ENCODE data around the gene TRMT10B.
"Not testable (repeated sequence)": the region's sequence is repeated elsewhere in the genome, so short reads cannot be mapped to it uniquely, and the experiment has no call there.

Gene TRMT10B

DNA sequence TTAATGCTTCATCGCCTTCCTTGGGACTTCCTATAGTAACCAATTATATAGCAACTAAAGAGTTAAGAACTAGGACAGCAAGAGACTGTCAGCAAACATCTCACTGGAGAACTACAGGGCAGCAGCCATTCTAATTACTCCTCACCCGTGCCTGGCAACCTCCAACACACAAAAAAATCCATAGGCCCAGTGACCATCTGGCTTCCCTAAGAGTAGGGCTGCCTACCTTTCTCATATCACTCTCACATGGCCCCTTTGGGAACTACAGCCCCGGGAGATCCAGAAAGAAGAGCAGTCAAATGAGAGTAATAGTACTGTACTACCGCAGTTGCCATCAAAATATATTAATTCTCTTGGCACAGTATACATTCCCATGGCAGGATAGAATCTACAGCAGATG lies 52.7 kb downstream of the TRMT10B start:
- DNase-seq, result no peak
- TF ChIP-seq, protein P1, sequence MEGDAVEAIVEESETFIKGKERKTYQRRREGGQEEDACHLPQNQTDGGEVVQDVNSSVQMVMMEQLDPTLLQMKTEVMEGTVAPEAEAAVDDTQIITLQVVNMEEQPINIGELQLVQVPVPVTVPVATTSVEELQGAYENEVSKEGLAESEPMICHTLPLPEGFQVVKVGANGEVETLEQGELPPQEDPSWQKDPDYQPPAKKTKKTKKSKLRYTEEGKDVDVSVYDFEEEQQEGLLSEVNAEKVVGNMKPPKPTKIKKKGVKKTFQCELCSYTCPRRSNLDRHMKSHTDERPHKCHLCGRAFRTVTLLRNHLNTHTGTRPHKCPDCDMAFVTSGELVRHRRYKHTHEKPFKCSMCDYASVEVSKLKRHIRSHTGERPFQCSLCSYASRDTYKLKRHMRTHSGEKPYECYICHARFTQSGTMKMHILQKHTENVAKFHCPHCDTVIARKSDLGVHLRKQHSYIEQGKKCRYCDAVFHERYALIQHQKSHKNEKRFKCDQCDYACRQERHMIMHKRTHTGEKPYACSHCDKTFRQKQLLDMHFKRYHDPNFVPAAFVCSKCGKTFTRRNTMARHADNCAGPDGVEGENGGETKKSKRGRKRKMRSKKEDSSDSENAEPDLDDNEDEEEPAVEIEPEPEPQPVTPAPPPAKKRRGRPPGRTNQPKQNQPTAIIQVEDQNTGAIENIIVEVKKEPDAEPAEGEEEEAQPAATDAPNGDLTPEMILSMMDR (IDR thresholded peaks at IDR 0.05; ENCODE audit: low read depth, low read length, missing control alignments), result no peak
- H3K4me3 ChIP-seq (ENCODE audit: low read depth, low read length), result no peak overlapping the region
- no peak overlapping the region for H3K27ac ChIP-seq
- peaks cover 5% of the 10 kb centered on the region for H3K36me3 ChIP-seq (replicated peaks)
- in situ Hi-C loops (cut with HindIII; ENCODE audit: low pct_ligation_motif_present, low sequenced_read_pairs), result no loop called here
- H3K27me3 ChIP-seq (replicated peaks), result no peaks in the 10 kb centered on the region

DNA sequence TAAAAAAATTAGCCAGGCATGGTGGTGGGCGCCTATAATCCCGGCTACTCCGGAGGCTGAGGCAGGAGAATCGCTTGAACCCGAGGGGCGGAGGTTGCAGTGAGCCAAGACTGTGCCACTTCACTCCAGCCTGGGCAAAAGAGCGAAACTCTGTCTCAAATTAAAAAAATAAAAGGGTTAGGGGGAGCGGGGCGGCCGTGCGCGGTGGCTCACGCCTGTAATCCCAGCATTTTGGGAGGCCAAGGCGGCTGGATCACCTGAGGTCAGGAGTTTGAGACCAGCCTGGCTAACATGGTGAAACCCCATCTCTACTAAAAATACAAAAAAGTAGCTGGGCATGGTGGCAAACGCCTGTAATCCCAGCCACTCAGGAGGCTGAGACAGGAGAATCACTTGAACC lies 56.1 kb downstream of the TRMT10B start:
- H3K36me3 ChIP-seq (replicated peaks); in situ Hi-C loops (cut with HindIII; ENCODE audit: low pct_ligation_motif_present, low sequenced_read_pairs); H3K4me3 ChIP-seq (ENCODE audit: low read depth, low read length); H3K27me3 ChIP-seq (replicated peaks); DNase-seq; H3K27ac ChIP-seq: not testable (repeated sequence)

DNA sequence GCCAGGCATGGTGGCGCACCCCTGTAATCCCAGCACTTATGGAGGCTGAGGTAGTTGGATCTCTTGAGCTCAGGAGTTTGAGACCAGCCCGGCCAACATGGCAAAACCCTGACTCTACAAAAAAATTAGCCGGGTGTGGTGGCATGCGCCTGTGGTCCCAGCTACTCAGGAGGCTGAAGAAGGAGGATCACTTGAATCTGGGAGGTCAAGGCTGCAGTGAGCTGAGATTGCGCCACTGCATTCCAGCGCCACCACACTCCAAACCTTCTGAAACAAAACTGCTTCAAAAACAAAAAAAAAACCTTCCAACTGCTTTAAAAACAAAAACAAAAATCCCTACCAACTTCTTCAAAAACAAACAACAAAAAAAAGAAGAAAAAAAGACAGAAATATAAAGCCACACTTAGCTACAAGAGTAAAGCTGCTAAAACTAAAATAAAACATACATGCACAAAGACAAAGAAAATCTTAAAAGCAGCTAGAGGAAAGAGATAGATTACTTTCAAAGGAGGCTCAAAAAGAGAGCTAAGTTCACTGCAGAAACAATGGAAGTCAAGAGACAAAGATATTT lies 58.4 kb downstream of the TRMT10B start:
- in situ Hi-C loops (cut with HindIII; ENCODE audit: low pct_ligation_motif_present, low sequenced_read_pairs), result no loop called here
- Histone ChIP-seq H3K27ac (no peak overlapping the region), H3K27me3 (replicated peaks) (no peaks in the 10 kb centered on the region), H3K4me3 (ENCODE audit: low read depth, low read length) (no peak overlapping the region), H3K36me3 (replicated peaks) (peaks cover 5% of the 10 kb centered on the region)
- TF ChIP-seq, protein P1 (IDR thresholded peaks at IDR 0.05; ENCODE audit: low read depth, low read length, missing control alignments), result no peak
- no peak for DNase-seq

DNA sequence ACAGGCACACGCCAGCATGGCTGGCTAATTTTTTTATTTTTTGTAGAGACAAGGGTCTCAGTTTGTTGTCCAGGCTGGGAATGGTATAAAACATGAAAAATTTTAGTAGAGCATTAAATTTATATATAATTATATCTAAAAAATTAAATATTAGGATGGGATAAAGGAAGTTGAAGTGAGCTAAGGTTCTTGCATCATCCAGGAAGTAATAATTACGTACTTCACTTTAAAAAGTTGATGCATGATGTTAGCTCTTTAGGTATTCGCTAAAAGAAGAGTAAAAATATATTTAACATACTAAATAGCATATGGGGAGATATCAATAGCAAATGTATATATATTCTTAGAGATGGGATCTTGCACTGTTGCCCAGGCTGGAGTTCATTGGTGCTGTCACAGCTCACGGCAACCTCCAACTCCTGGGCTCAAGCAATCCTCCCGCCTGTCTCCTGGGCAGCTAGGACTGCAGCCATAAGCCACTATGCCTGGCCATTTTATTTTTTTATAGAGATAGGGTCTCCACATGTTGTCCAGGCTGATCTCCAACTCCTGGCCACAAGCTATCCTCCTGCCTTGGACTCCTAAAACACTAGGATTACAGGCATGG lies 59.3 kb downstream of the TRMT10B start:
- in situ Hi-C loops (cut with HindIII; ENCODE audit: low pct_ligation_motif_present, low sequenced_read_pairs), result no loop called here
- Histone ChIP-seq H3K4me3 (ENCODE audit: low read depth, low read length) (no peak overlapping the region), H3K36me3 (replicated peaks) (peaks cover 2% of the 10 kb centered on the region), H3K27ac (no peak overlapping the region), H3K27me3 (replicated peaks) (no peaks in the 10 kb centered on the region)
- DNase-seq, result no peak
- TF ChIP-seq, protein P1 (IDR thresholded peaks at IDR 0.05; ENCODE audit: low read depth, low read length, missing control alignments), result no peak

GRCh38 chr9:37818849-37819248 lies 65.2 kb downstream of the TRMT10B start:
- in situ Hi-C loops (cut with HindIII; ENCODE audit: low pct_ligation_motif_present, low sequenced_read_pairs), result no loop called here
- Histone ChIP-seq H3K27me3 (replicated peaks) (no peaks in the 10 kb centered on the region), H3K27ac (no peak overlapping the region), H3K4me3 (ENCODE audit: low read depth, low read length) (no peak overlapping the region), H3K36me3 (replicated peaks) (peaks cover 5% of the 10 kb centered on the region)
- TF ChIP-seq, protein P1 (IDR thresholded peaks at IDR 0.05; ENCODE audit: low read depth, low read length, missing control alignments), result no peak
- DNase-seq, result no peak

GRCh38 chr9:37820142-37820541 lies 66.5 kb downstream of the TRMT10B start:
- H3K27me3 ChIP-seq (replicated peaks), result no peaks in the 10 kb centered on the region
- no peak overlapping the region for H3K4me3 ChIP-seq (ENCODE audit: low read depth, low read length)
- peaks cover 8% of the 10 kb centered on the region for H3K36me3 ChIP-seq (replicated peaks)
- TF ChIP-seq, protein P1 (IDR thresholded peaks at IDR 0.05; ENCODE audit: low read depth, low read length, missing control alignments), result no peak
- H3K27ac ChIP-seq, result no peak overlapping the region
- DNase-seq, result no peak
- in situ Hi-C loops (cut with HindIII; ENCODE audit: low pct_ligation_motif_present, low sequenced_read_pairs), result no loop called here

GRCh38 chr9:37825174-37825573 lies 71.6 kb downstream of the TRMT10B start:
- H3K27ac ChIP-seq; DNase-seq; in situ Hi-C loops (cut with HindIII; ENCODE audit: low pct_ligation_motif_present, low sequenced_read_pairs); H3K27me3 ChIP-seq (replicated peaks); H3K4me3 ChIP-seq (ENCODE audit: low read depth, low read length): not testable (repeated sequence)
- H3K36me3 ChIP-seq (replicated peaks), result peaks cover 20% of the 10 kb centered on the region

Data from brain microvascular endothelial cell (primary cell).